Activated CD8-positive, alpha-beta memory T cell treated with anti-CD3 and anti-CD28 coated beads, Interleukin-2, amount 10 ng/mL, durations not matched to agents 7 days and 5 days (primary cell): ENCODE data around the gene ITPKC. TPM values are rescaled to one million over a fixed set of nuclear protein-coding genes. Genes with fewer than 3 reads are reported as not detected.
"Not testable (repeated sequence)": the region's sequence is repeated elsewhere in the genome, so short reads cannot be mapped to it uniquely, and the experiment has no call there.

Experiments used
- ATAC-seq: fragments of 150-1000 bp; cut with Tn5 transposase; one replicate; pipeline ENCODE4 v1.10.0; 2021; ENCODE audit warnings: moderate library complexity
- CTCF ChIA-PET: fragments of 350-600 bp; sonication (Branson Sonifier 250); formaldehyde crosslinking; loops from one replicate; lab custom pipeline; 2021; ENCODE audit warnings: antibody characterized with exemption; lab: Charles Lee
- DNase-seq: peaks from one replicate; pipeline ENCODE4 v3.0.0-alpha.2; 2020
- H3K27ac Mint-ChIP-seq: one replicate; pipeline ENCODE4 v1.8.0; 2021; ENCODE audit warnings: mild to moderate bottlenecking, mixed read lengths
- H3K27me3 Mint-ChIP-seq: one replicate; pipeline ENCODE4 v1.8.0; 2021; ENCODE audit warnings: mixed read lengths
- H3K36me3 Mint-ChIP-seq: one replicate; pipeline ENCODE4 v1.8.0; 2021; ENCODE audit warnings: mild to moderate bottlenecking, mixed read lengths
- H3K4me1 Mint-ChIP-seq: one replicate; pipeline ENCODE4 v1.8.0; 2021; ENCODE audit warnings: mixed read lengths
- H3K4me3 Mint-ChIP-seq: one replicate; pipeline ENCODE4 v1.8.0; 2021; ENCODE audit warnings: mild to moderate bottlenecking, moderate library complexity, mixed read lengths
- H3K9me3 Mint-ChIP-seq: one replicate; pipeline ENCODE4 v1.8.0; 2022; ENCODE audit warnings: low read depth, mixed read lengths
- total RNA-seq, 2 experiments: library from RNA; stranded (reverse); gene quantifications; one replicate each; pipeline ENCODE4 v1.2.3, GENCODE V29; 2021

Gene ITPKC
- total RNA-seq, 2 experiments from 2014 or later, result 5.6 to 5.8 TPM

- H3K4me3 Mint-ChIP-seq, result peak overlapping the region; percentile 82
- H3K9me3 Mint-ChIP-seq, result no peaks in the 10 kb centered on the region
- DNase-seq, result no peak
- no peak for ATAC-seq
- peaks cover 60% of the 10 kb centered on the region for H3K36me3 Mint-ChIP-seq
- H3K27me3 Mint-ChIP-seq, result no peaks in the 10 kb centered on the region
- peaks cover 53% of the 10 kb centered on the region for H3K4me1 Mint-ChIP-seq
- CTCF ChIA-PET, result interaction anchor here (0.6 to 6.2 kb wide), 7 partner anchors 22 to 335 kb away, joined by 3 to 44 read pairs (median 6); partner anchors contain the start of genes COQ8B, EGLN2, ITPKC and RAB4B
- peak overlapping the region; percentile 94 for H3K27ac Mint-ChIP-seq
Measured at GRCh38 chr19:40755248-40755624, 38.3 kb downstream of the ITPKC start.

GRCh38 chr19:40755791-40756190 lies 38.9 kb downstream of the ITPKC start:
- DNase-seq (no peak), ATAC-seq (no peak)
- peaks cover 58% of the 10 kb centered on the region for H3K4me1 Mint-ChIP-seq
- CTCF ChIA-PET, result interaction anchor here (1.1 to 6.2 kb wide), 6 partner anchors 22 to 508 kb away, joined by 3 to 44 read pairs (median 6); partner anchors contain the start of genes EGLN2 and RAB4B
- peak overlapping the region; percentile 94 for H3K27ac Mint-ChIP-seq
- peaks cover 66% of the 10 kb centered on the region for H3K36me3 Mint-ChIP-seq
- H3K27me3 Mint-ChIP-seq, result no peaks in the 10 kb centered on the region
- no peaks in the 10 kb centered on the region for H3K9me3 Mint-ChIP-seq
- H3K4me3 Mint-ChIP-seq, result peak overlapping the region; percentile 82

- H3K27me3 Mint-ChIP-seq, result no peaks in the 10 kb centered on the region
- peak overlapping the region; percentile 73 for H3K27ac Mint-ChIP-seq
- peaks cover 65% of the 10 kb centered on the region for H3K36me3 Mint-ChIP-seq
- no peaks in the 10 kb centered on the region for H3K9me3 Mint-ChIP-seq
- CTCF ChIA-PET, result interaction anchor here (0.7 to 6.2 kb wide), 5 partner anchors 11 to 507 kb away, joined by 3 to 44 read pairs (median 4); partner anchors contain the start of gene RAB4B
- peak overlapping the region; percentile 51 for H3K4me3 Mint-ChIP-seq
- peak; percentile 63 for DNase-seq
- ATAC-seq, result peak; percentile 31
- H3K4me1 Mint-ChIP-seq, result peaks cover 64% of the 10 kb centered on the region
Measured at GRCh38 chr19:40756502-40757110, 39.7 kb downstream of the ITPKC start.

GRCh38 chr19:40758491-40758890 lies 41.6 kb downstream of the ITPKC start:
- CTCF ChIA-PET, result interaction anchor here (1.0 to 1.2 kb wide), 2 partner anchors 40 to 124 kb away, joined by 3 read pairs; no protein-coding TSS in a partner anchor
- peaks cover 74% of the 10 kb centered on the region for H3K4me1 Mint-ChIP-seq
- no peak for ATAC-seq
- H3K4me3 Mint-ChIP-seq, result no peak overlapping the region
- peak overlapping the region; percentile 4 for H3K27ac Mint-ChIP-seq
- DNase-seq, result no peak
- H3K36me3 Mint-ChIP-seq, result peaks cover 67% of the 10 kb centered on the region
- H3K9me3 Mint-ChIP-seq, result no peaks in the 10 kb centered on the region
- no peaks in the 10 kb centered on the region for H3K27me3 Mint-ChIP-seq

GRCh38 chr19:40759352-40759751 lies 42.4 kb downstream of the ITPKC start:
- Mint-ChIP-seq H3K4me3 (no peak overlapping the region), H3K9me3 (no peaks in the 10 kb centered on the region), H3K4me1 (peaks cover 79% of the 10 kb centered on the region), H3K27me3 (no peaks in the 10 kb centered on the region), H3K27ac (no peak overlapping the region), H3K36me3 (peaks cover 72% of the 10 kb centered on the region)
- ATAC-seq, result no peak
- CTCF ChIA-PET, result no interaction called here
- no peak for DNase-seq

GRCh38 chr19:40762754-40763470 lies 46.0 kb downstream of the ITPKC start:
- ATAC-seq (no peak), DNase-seq (no peak)
- Mint-ChIP-seq H3K4me1 (peaks cover 67% of the 10 kb centered on the region), H3K4me3 (no peak overlapping the region), H3K27ac (peak overlapping the region; percentile 74), H3K9me3 (no peaks in the 10 kb centered on the region), H3K36me3 (peaks cover 70% of the 10 kb centered on the region), H3K27me3 (no peaks in the 10 kb centered on the region)
- CTCF ChIA-PET, result interaction anchor here (0.5 to 1.7 kb wide), 2 partner anchors 44 to 380 kb away, joined by 3 to 4 read pairs; no protein-coding TSS in a partner anchor

- Mint-ChIP-seq H3K27ac (peak overlapping the region; percentile 74), H3K27me3 (no peaks in the 10 kb centered on the region), H3K36me3 (peaks cover 63% of the 10 kb centered on the region), H3K4me3 (no peak overlapping the region), H3K9me3 (no peaks in the 10 kb centered on the region), H3K4me1 (peaks cover 63% of the 10 kb centered on the region)
- ATAC-seq (no peak), DNase-seq (no peak)
- CTCF ChIA-PET, result interaction anchor here (0.5 to 1.7 kb wide), 2 partner anchors 43 to 379 kb away, joined by 3 to 4 read pairs; no protein-coding TSS in a partner anchor
Measured at GRCh38 chr19:40763526-40763925, 46.6 kb downstream of the ITPKC start.

- Mint-ChIP-seq H3K27ac (peak overlapping the region; percentile 20), H3K9me3 (no peaks in the 10 kb centered on the region), H3K4me1 (peaks cover 65% of the 10 kb centered on the region), H3K27me3 (no peaks in the 10 kb centered on the region), H3K36me3 (peaks cover 64% of the 10 kb centered on the region), H3K4me3 (no peak overlapping the region)
- no peak for DNase-seq
- CTCF ChIA-PET, result no interaction called here
- no peak for ATAC-seq
Measured at GRCh38 chr19:40763963-40764362, 47.1 kb downstream of the ITPKC start.

- not testable (repeated sequence) for DNase-seq, H3K9me3 Mint-ChIP-seq, H3K27ac Mint-ChIP-seq, H3K4me3 Mint-ChIP-seq, H3K27me3 Mint-ChIP-seq, ATAC-seq
- Mint-ChIP-seq H3K4me1 (peaks cover 57% of the 10 kb centered on the region), H3K36me3 (peaks cover 60% of the 10 kb centered on the region)
- CTCF ChIA-PET, result interaction anchor here (0.8 kb wide), 1 partner anchor 12 kb away, joined by 4 read pairs; no protein-coding TSS in a partner anchor
Measured at GRCh38 chr19:40766385-40766784, 49.5 kb downstream of the ITPKC start.

- Mint-ChIP-seq H3K27ac (no peak overlapping the region), H3K4me1 (peaks cover 36% of the 10 kb centered on the region), H3K27me3 (no peaks in the 10 kb centered on the region), H3K9me3 (no peaks in the 10 kb centered on the region), H3K36me3 (peaks cover 43% of the 10 kb centered on the region), H3K4me3 (no peak overlapping the region)
- CTCF ChIA-PET, result interaction anchor here (1.7 kb wide), 1 partner anchor 11 kb away, joined by 3 read pairs; no protein-coding TSS in a partner anchor
- DNase-seq (no peak), ATAC-seq (no peak)
Measured at GRCh38 chr19:40768869-40769268, 52.0 kb downstream of the ITPKC start.

GRCh38 chr19:40771101-40771862 lies 54.4 kb downstream of the ITPKC start:
- H3K4me3 Mint-ChIP-seq, H3K9me3 Mint-ChIP-seq, H3K27ac Mint-ChIP-seq, DNase-seq, H3K27me3 Mint-ChIP-seq: not testable (repeated sequence)
- ATAC-seq, result peak; percentile 45
- Mint-ChIP-seq H3K36me3 (peaks cover 23% of the 10 kb centered on the region), H3K4me1 (peaks cover 17% of the 10 kb centered on the region)
- CTCF ChIA-PET, result interaction anchor here (1.1 to 2.8 kb wide), 2 partner anchors 21 to 48 kb away, joined by 3 to 8 read pairs; partner anchors contain the start of gene ACTMAP

- peaks cover 11% of the 10 kb centered on the region for H3K36me3 Mint-ChIP-seq
- H3K9me3 Mint-ChIP-seq, result no peaks in the 10 kb centered on the region
- CTCF ChIA-PET, result interaction anchor here (3.9 to 4.6 kb wide), 2 partner anchors 22 to 32 kb away, joined by 42 to 47 read pairs; partner anchors contain the start of gene EGLN2
- peaks cover 34% of the 10 kb centered on the region for H3K4me1 Mint-ChIP-seq
- no peak for ATAC-seq
- no peak within 1 kb of the TSS for H3K27ac Mint-ChIP-seq
- DNase-seq, result no peak
- no peaks in the 10 kb centered on the region for H3K27me3 Mint-ChIP-seq
- no peak within 1 kb of the TSS for H3K4me3 Mint-ChIP-seq
Measured at GRCh38 chr19:40774916-40775631, 58.2 kb downstream of the ITPKC start, which contains the start of gene MIA. MIA (plus strand) TSS chr19:40775521; CDS start chr19:40775543, 22 bp downstream.
